HG03108 (cell line): Measurements from ENCODE around the gene USP20.

ENCODE experiments used
- ATAC-seq: cut with Tn5 transposase; IDR thresholded peaks from one replicate; pipeline ENCODE4 v1.9.1; 2021; ENCODE audit warnings: moderate library complexity; ENCODE audit not compliant: unreplicated experiment

The USP20 gene

DNA sequence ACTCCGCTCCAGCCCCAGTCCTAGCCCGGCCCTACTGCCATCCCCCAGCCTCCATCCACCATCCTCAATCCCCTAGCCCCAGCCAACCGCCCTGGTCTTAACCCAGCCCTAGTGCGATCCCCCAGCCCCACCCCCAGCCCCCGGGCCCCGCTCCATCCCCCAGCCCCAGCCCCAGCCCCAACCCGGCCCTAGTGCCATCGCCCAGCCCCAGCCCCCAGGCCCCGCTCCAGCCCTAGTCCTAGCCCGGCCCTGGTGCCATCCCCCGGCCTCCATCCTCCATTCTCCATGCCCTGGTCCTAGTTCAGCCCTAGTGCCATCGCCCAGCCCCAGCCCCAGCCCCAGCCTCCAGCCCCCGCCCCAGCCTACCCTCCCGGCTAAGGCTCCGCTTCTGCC, 11.7 kb upstream of the USP20 start:
- peak; percentile 13 for ATAC-seq

DNA sequence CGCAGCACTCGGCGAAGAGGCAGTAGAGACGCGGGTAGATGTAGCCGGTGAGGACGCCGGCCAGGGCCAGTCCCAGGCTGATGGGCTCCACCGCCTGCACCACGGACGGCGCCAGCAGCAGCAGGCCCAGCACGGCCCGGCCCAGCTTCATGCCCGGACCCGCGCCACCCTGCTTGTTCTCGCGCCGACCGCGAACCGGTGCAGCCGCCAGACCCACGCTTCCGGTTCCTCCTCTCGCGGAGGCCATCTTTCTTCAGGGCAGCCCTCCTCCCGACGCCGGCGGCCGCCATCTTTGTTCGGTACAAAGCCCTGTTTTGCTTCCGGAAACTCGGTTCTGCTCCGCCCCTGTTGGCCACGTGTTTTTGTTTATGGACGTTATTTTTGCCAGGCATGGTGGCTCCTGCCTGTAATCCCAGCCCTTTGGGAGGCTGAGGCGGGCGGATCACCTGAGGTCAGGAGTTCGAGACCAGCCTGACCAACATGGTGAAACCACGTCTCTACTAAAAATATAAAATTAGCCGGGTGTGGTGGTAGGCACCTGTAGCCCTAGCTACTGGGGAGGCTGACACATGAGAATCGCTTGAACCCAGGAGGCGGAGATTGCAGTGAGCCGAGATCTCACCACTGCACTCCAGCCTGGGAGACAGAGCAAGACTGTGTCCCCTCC, 11.2 kb upstream of the USP20 start, which contains the start of gene TOR1A:
TOR1A (minus strand) TSS at position 202 of the 667 bp plus-strand sequence; CDS start at position 151, 51 bp downstream.
- ATAC-seq: peak; percentile 87

DNA sequence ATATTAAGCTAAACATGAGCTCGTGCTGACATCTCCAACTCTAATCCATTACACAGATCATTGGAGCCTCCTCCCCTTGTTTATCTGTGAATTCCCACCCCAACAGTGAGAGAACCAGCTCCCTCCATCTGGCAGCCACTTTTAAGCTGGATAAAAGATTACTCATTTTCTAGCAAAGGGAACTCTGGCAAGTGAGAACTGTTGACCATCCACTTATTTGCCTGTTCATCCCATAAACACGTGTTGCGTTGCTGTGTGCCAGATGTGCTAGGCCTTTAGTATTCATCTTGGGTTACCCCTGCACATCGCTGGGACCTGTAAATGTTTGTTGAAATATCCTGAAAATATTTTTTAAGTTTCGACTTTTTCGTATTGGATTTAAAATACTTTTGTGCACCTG, 8.9 kb upstream of the USP20 start:
- ATAC-seq: no peak

DNA sequence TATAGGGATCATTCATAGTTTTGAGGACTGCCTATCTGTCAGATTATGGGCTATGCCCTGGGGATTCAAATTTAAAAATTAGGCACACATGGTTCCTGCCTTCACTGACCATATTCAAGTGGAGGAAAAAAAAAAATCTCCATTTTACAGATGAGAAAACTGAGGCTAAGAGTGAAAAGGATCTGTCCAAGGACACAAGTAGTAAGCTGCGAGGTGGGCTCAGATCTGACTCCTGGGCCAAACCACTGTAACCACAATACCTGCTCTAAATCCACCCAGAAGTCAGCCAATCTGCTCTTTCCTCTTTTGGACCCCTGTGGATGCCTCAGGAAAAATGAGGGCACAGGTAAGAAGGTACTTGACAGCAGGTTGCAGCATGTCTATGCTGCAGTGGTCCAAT, 8.5 kb upstream of the USP20 start:
- no peak for ATAC-seq

DNA sequence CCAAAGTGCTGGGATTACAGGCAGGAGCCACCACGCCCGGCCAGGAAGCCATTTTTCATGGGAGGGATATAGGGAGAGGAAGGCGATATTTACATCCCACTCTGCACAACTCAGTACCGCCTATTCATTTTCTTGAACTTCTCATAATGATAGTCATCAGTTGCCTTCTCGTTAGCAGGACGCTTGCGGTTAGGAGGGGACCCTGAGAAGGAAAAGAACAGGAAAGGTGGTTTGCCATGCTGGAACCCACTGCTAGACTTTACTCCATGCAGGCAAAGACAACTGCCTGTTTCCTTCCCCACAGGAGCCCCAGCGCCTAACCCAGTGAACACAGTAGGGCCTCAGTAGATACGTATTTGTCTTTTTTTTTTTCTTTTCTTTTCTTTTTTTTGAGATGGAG, 7.2 kb upstream of the USP20 start:
- ATAC-seq: no peak

DNA sequence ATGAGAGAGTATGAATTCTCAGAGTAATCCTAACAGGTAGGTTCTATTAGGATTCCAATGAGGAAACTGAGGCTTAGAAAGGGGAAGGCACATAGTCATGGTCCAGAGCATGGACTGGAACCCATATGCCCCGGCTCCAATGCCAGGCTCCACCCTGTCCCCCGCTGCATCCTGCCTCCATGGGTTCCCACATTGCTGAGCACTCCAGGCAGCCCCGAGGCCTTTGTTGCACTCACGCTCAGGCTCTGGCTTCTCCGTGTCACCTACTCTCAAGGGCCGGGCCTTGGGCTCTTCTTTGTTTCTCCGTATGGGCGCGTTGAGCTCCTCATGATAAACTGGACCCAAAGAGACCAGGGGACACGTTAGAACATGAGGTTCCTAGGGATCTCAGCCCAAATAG, 6.3 kb upstream of the USP20 start:
- ATAC-seq: no peak

DNA sequence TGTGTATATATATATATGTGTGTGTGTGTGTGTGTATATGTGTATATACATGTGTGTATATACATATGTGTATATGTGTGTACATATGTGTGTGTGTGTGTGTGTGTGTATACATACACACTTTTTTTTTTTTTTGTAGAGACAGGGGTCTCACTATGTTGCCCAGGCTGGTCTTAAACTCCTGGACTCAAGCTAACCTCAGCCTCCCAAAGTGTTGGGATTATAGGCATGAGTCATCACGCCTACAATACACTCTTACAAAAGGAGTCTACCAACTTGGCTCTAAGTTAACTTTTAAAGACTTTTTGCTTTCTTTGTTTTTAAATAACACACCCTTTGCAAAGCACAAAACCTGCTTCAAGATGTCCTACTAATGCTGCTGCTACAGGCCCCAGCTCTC, 2.3 kb upstream of the USP20 start:
- ATAC-seq: no peak

DNA sequence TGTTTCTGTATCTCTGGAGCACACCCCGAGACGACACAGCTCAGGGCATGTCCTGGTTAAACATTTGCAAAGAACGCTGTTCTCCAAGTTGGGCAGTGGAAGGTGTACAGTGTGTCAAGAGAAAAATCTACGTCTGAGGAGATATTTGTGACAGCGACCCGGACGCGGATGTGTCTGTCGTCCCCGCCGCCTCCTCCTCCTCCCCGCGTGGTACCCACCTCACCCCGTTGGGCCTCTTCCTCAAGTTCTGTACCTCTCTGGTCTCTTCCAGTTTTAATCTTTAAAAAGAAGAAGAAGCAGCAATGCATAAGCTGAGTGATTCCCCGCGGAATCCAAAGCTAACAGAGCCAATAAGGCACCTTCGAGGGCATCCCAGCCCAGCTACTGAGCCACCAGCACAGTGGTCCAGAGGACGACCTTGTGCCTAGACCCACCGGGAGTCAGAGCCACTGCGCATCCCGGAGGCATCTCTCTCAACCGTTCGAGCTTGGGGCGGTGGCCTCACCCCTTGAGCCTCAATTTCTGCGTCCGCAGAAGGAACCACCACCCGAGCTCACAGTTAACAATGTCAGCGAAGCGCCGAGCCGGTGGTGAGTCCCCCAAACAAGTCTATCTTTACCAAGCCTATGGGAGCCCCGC, 650 bp upstream of the USP20 start:
- peak; percentile 7 for ATAC-seq

DNA sequence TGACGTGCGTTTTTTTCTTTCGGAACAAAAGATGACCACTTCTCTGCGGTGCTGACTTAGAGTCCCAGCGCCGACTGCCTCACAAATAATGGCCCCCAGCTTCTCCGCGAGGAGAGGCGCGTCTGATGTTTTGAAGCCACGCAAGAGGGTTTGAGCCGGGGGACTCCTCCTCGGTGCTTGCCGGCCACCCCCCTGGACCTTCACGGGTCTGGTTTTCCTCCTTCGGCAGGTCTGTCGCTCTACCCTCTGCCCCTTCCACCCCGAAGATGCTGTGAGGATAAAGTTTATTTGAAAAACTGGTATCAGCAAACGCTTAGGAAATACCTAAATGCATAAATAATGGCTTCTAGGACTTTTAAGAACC, 584 bp downstream of the USP20 start:
- peak; percentile 4 for ATAC-seq

DNA sequence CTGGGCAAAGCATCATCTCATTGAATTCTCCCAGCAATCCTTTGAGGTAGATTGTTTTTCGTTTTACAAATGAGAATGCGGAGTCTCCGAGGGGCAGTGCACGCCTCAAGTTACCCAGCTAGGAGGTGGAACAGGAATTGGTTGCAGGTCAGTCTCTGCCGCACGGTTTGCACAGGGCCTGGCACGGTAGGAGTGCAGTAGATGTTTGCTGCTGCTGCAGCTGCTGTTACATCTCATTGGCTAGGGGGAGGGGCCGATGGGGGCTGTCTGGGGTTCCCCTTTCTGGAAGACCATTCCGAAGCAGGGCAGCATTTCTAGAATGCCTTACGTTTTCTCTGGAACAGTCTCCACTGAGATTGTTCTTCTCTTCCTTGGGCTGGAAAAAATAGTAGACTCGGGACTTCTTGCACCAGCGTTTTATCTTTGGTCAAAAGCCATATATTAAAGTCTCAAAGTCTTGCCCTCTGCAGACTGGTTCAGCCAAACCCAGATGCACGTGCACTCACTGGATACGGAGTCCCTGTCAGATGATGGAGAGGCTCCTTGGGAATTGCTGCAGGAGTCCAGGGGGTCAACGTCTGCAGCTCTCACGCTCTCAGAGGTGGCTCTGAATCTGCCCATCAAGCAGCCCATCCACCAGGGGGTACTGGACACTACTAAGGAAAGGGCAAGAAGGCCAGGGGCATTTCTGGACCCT, 1.2 kb downstream of the USP20 start:
- ATAC-seq: no peak

DNA sequence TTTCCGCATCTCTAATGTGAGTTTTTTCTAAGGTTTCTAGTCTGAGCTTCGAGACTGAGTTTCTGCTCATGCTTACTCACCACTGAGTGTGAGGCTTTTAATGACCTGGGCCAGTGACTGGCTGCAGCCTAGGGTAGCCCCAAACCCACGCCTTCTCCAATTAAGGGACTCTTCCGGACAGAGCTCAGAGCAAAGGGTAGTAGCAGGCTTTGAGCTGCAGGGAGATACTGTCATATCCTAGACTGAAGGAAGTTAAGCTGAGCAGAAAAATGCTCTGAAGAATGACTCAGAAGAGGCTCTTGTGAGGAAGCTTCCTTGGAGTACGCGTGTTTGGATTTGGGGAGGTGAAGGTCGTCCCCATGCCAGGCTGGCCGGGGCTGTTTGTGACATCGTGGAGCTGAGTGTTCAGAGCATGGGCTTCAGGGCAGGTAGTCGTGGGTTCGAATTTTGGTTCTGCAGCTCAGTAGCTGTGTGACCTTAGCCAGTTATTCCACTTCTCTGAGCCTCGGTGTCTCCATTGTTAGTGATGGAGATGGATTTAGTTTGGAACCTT, 3.5 kb downstream of the USP20 start:
- no peak for ATAC-seq

DNA sequence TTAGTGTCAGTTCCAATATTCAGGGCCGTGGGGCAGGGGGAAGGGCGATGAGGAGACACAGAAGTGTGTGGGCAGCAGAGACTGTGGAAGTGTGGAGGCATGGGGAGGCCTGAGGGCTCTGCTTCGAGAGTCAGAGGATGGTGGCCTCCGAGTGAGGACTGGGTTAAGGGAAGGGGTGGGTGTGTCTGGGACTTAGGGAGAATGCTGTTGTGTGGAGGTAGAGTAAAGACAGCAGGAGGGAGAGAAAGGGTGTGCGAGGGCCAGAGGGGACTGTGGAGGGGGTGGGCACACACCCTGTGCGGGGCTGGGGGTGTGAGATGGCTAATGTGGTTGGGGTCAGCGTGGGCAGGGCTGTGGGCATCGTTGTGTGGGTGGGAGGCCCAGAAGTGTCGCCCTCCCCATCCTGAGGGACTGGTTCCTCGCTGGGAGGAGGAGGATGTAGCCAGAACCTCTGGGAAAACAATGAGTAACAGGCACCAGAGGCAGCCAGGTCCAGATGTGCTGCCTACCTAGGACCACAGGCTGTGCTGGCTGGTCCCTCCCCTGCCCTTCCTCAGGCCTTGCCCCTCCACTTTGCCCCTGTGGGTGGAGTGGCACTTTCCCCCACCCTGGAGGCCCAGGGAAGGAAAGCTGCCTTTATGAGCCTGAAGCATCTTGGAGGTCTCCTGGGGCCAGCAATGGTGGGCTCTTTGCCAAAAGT, 4.2 kb downstream of the USP20 start:
- no peak for ATAC-seq

DNA sequence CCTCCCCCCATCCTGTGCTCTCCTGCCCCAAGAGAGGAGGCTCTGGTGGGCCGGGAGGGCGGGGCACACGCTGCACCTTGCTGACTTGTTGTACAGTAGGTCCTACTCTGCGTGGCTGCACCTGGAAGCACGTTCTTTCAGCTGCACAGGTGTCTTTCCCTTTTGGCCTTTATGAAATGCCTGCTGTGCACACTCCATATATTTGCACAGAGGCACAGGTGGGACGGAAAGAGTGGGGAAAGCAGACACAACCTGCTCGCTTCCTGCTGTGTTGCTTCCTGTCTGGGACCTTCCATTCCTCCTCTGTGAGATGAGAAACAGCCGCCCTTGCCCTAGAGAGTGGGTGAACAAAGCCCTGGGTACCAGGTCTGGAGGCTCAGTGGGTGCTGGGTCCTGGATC, 4.8 kb downstream of the USP20 start:
- ATAC-seq: no peak

DNA sequence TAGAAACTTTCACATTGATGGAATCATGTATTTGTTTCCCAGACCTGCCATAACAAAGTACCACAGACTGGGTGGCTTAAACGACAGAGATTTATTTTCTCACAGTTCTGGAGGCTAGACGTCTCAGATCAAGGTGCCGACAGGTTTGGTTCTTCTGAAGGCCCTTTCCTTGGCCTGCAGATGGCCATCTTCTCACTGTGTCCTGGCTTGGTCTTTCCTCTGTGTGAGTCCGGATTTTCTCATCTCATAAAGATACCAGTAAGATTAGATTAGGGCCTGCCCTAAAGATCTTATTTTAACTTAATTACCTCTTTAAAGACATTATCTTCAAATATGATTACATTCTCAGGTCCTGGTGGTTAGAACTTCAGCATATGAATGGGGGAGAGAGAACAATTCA, 5.8 kb downstream of the USP20 start:
- no peak for ATAC-seq

DNA sequence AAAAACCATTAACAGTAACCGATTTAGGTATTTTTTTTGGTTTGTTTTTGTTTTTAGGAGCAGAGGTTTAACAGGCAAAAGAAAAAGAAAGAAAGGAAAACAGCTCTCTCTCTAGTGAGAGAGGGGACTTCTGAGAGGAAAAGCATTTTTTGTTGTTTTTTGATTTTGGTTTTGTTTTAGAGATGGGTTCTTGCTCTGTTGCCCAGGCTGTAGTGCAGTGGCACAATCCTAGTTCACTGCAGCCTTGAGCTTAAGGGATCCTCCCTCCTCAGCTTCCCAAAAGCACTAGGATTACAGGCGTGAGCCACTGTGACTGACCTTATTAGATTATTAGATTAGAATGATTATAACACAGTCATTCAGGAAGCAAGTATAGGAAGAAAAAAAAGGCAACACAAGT, 10.1 kb downstream of the USP20 start:
- no peak for ATAC-seq

DNA sequence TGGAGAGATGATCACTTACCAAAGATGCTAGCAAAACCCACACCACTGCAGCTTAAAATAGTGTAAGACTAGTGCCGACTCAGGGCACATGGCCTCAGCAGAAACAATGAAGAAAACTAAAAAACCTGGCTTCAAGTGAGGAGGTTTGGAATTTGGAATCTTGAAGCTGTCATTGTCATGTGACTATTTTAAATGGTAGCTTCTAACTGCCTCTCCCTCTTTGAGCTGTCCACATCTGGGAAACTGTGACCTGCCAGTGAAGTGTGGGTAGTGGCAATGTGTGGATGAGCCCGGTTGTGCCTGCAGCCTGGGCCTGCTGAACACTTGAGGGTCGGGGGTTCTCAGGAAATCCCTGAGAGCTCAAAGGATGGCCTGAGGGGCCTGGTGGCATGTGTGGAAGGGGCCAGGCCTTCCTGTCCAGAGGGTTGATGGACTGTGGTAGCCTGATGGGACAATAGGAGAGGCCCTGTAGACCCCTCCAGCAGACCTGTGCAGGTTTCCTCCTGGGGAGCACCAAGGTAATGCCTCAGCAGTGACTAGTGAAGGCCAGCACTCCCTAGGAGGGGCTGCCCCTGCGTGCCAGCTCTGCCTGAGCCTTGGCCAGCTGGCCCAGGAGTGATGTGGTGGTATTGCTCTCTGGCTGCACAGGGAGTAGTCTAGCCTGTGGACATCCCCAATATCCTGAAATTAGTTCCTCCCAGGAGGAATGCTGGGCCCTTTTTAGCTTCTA, 13.6 kb downstream of the USP20 start:
- no peak for ATAC-seq

DNA sequence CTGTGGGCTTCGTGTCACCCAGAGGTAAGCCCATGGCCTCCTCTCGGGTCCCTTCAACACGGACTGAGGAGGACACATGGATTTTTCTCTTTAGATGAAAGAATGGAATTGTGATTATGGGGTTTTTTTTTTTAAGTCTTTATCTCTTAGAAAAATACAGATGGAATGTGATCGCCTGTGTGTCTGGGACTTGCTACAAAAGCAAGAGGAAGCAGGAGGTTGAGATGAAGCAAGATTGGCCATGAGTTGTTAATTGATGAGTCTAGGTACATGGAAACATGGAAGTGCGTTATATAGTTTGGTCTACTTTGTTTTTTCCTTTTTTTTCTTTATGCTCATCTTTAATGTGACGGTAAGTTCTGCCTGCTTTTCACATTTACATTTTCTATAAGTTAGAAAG, 14.6 kb downstream of the USP20 start:
- ATAC-seq: no peak

DNA sequence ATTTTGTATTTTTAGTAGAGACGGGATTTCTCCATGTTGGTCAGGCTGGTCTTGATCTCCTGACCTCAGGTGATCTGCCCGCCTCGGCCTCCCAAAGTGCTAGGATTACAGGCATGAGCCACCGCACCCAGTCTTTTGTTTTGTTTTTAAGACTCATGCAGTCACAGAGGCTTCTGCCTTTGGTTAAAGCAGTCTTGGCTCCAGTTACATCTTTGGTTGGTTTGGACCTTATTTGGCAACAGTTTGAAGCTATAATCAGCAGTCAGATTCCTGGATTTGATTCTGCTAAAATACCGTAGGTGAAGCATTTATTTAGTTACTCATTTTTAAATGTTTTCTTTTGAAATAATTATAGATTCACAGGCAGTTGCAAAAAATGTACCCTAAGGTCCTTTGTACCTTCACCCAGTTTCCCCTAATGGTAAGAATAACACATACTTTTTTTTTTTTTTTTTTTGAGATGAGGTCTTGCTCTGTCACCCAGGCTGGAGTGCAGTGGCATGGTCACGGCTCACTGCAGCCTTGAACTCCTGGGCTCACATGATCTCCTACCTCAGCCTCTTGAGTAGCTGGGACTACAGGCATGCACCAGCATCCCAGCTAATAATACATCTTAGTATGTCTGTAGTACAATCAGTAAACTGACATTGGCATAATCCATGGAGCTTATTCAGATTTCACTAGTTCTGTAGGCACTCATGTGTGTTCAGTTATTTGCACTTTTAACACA, 15.7 kb downstream of the USP20 start:
- no peak for ATAC-seq

DNA sequence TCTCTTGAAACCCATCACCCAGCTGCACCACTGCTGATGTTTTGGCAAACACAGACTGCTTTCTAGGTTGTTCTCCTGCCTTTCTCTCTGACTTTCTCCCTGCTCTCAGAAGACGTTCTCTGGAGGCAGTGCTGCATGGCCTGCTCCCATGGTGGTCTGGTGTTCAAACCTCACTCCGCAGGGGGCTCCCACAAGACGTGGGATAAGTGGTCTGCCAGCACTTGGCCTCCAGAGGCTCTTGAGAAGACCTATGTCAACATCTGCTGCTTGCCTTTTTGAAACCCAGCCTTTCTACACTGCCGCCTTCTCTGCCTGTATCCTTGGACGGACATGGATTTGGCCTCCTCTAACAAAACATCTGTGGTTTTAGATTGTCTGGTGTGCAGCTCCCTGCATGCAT, 16.6 kb downstream of the USP20 start:
- no peak for ATAC-seq

DNA sequence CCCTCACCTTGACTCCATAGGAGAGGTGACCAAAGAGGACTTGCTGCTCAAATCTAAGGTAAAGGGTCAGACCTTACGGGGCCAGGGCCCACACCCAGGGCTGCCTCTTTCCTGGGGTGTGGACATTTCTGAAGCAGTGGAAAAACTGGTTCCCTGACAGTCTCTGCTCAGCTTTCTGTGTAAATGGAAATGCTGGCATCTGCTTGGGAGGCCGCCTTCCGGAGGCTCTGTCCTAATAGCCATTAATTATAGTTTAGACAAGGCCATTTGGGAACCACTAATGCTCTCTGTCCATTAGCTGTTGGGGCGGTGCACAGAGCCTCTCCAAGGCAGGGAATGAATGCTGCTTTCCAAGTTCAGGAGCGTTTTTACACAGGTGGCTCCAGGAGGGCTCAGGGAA, 17.3 kb downstream of the USP20 start:
- ATAC-seq: no peak
